ENCODE results near the gene PRDM16.

The PRDM16 gene

DNA sequence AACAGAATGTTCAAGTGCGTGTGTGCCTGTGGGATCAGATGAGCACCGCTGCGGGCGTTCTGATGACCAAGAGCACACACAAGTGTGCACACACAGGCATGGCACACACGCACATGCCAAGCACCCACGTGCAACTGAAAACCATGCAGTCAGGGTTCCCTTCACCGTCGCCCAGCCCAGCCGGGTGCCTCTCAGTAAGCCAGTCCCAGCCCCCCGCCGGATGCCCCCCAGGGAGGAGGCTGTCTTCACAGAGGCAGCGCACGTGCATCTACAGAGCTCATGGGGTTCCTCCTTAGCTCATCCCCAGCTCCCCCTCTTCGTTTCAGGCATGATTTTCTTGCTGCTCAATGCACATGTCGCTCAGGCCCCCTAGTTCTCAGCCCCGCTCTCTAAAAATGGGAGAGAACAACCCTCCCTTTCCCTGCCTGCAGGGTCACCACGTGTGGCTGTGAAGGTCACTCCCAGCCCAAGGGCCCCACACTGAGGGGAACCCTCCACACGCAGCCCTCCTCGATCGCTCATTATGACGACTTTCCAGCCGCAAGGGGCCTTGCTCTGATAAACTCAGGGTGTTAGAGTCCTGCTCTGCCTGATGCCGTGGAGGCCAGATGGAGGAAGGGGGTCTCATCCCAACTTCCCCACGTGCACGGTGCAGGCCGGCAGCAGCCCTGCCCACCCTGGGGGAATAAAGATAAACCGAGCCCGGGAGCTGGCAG, 355.1 kb downstream of the PRDM16 start (continued):
- TF ChIP-seq ZFP3 (CRISPR knock-in tag; IDR thresholded peaks at IDR 0.05) (no peak), TCF4 (CRISPR knock-in tag; IDR thresholded peaks at IDR 0.05; ENCODE audit: borderline replicate concordance) (no peak)
- TF ChIP-seq, protein P1, sequence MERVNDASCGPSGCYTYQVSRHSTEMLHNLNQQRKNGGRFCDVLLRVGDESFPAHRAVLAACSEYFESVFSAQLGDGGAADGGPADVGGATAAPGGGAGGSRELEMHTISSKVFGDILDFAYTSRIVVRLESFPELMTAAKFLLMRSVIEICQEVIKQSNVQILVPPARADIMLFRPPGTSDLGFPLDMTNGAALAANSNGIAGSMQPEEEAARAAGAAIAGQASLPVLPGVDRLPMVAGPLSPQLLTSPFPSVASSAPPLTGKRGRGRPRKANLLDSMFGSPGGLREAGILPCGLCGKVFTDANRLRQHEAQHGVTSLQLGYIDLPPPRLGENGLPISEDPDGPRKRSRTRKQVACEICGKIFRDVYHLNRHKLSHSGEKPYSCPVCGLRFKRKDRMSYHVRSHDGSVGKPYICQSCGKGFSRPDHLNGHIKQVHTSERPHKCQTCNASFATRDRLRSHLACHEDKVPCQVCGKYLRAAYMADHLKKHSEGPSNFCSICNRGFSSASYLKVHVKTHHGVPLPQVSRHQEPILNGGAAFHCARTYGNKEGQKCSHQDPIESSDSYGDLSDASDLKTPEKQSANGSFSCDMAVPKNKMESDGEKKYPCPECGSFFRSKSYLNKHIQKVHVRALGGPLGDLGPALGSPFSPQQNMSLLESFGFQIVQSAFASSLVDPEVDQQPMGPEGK (CRISPR knock-in tag; IDR thresholded peaks at IDR 0.05; ENCODE audit: borderline replicate concordance), result no peak
- TF ChIP-seq, protein P2, sequence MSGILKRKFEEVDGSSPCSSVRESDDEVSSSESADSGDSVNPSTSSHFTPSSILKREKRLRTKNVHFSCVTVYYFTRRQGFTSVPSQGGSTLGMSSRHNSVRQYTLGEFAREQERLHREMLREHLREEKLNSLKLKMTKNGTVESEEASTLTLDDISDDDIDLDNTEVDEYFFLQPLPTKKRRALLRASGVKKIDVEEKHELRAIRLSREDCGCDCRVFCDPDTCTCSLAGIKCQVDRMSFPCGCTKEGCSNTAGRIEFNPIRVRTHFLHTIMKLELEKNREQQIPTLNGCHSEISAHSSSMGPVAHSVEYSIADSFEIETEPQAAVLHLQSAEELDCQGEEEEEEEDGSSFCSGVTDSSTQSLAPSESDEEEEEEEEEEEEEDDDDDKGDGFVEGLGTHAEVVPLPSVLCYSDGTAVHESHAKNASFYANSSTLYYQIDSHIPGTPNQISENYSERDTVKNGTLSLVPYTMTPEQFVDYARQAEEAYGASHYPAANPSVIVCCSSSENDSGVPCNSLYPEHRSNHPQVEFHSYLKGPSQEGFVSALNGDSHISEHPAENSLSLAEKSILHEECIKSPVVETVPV (CRISPR knock-in tag; IDR thresholded peaks at IDR 0.05), result no peak

DNA sequence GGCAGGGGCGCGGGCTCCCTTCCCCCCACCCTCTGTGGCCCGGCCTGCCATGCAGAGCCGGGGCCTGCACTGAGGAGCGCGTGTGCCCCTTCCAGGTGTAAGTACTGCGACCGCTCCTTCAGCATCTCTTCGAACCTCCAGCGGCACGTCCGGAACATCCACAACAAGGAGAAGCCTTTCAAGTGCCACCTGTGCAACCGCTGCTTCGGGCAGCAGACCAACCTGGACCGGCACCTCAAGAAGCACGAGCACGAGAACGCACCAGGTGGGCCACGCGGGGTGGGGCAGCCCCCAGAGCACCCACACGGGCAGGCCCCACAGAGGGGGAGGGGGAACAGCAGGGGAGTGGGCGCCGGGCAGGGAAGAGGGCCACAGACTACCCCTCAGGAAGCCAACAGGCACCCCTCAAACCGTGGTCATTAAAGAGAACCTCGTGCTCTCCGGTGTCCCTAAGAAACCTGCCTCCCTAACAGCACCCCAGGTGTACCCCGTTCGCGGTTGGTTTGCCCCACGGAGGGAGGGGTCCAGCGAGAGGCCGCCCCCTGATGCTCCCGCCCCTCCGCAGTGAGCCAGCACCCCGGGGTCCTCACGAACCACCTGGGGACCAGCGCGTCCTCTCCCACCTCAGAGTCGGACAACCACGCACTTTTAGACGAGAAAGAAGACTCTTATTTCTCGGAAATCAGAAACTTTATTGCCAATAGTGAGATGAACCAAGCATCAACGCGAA, 356.6 kb downstream of the PRDM16 start:
- no peak for ATAC-seq

DNA sequence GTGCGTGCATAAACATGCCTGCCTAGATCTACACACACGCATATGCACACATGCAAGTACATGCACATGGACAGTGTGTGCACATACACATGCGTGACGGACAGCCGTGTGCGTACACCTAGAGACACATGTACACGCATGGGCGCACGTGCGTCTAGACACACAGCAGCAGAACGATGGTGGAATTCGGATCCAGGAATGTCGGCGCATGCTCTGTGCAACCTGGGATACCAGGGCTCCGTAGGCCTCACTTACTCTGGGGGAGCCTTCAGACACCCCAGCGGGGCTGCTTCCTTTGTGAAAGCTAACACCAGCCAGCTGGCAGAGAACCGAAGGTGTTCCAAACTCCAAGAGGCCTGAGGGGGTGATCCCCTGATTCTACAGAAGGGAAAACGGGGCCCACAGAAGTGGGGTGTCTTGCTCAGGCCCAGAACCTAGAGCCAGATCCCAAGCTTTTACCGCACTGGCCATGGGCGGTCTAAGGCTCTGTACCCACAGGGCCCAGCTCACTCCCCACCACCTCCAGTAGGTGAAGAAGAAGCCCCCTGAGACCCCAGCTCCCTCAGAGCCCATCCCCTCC, 358.0 kb downstream of the PRDM16 start:
- no peak for ATAC-seq
- TF ChIP-seq CSDC2 (CRISPR knock-in tag; IDR thresholded peaks at IDR 0.05), result no peak
- TF ChIP-seq, protein P1 (CRISPR knock-in tag; IDR thresholded peaks at IDR 0.05; ENCODE audit: borderline replicate concordance), result no peak
- TF ChIP-seq ARNTL (CRISPR knock-in tag; IDR thresholded peaks at IDR 0.05; ENCODE audit: borderline replicate concordance, low read depth), result no peak
- TF ChIP-seq, protein P3, sequence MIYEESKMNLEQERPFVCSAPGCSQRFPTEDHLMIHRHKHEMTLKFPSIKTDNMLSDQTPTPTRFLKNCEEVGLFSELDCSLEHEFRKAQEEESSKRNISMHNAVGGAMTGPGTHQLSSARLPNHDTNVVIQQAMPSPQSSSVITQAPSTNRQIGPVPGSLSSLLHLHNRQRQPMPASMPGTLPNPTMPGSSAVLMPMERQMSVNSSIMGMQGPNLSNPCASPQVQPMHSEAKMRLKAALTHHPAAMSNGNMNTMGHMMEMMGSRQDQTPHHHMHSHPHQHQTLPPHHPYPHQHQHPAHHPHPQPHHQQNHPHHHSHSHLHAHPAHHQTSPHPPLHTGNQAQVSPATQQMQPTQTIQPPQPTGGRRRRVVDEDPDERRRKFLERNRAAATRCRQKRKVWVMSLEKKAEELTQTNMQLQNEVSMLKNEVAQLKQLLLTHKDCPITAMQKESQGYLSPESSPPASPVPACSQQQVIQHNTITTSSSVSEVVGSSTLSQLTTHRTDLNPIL (CRISPR knock-in tag; IDR thresholded peaks at IDR 0.05; ENCODE audit: low read depth), result no peak
- no peak for TF ChIP-seq PPARA (CRISPR knock-in tag; IDR thresholded peaks at IDR 0.05; ENCODE audit: borderline replicate concordance)
- TF ChIP-seq BACH2 (CRISPR knock-in tag; IDR thresholded peaks at IDR 0.05; ENCODE audit: borderline replicate concordance), result no peak
- TF ChIP-seq, protein P2 (CRISPR knock-in tag; IDR thresholded peaks at IDR 0.05), result no peak
- no peak for TF ChIP-seq TCF4 (CRISPR knock-in tag; IDR thresholded peaks at IDR 0.05; ENCODE audit: borderline replicate concordance)
- no peak for TF ChIP-seq TOX (CRISPR knock-in tag; IDR thresholded peaks at IDR 0.05; ENCODE audit: borderline replicate concordance)
- no peak for TF ChIP-seq ZFP3 (CRISPR knock-in tag; IDR thresholded peaks at IDR 0.05)

More for the DNA sequence above, 356.6 kb downstream of the PRDM16 start:
- no peak for TF ChIP-seq ZNF8 (CRISPR knock-in tag; IDR thresholded peaks at IDR 0.05)
- no peak for TF ChIP-seq ZFP3 (CRISPR knock-in tag; IDR thresholded peaks at IDR 0.05)
- TF ChIP-seq GLIS3 (CRISPR knock-in tag; IDR thresholded peaks at IDR 0.05), result no peak
- TF ChIP-seq, protein P4, sequence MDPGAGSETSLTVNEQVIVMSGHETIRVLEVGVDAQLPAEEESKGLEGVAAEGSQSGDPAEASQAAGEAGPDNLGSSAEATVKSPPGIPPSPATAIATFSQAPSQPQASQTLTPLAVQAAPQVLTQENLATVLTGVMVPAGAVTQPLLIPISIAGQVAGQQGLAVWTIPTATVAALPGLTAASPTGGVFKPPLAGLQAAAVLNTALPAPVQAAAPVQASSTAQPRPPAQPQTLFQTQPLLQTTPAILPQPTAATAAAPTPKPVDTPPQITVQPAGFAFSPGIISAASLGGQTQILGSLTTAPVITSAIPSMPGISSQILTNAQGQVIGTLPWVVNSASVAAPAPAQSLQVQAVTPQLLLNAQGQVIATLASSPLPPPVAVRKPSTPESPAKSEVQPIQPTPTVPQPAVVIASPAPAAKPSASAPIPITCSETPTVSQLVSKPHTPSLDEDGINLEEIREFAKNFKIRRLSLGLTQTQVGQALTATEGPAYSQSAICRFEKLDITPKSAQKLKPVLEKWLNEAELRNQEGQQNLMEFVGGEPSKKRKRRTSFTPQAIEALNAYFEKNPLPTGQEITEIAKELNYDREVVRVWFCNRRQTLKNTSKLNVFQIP (CRISPR knock-in tag; IDR thresholded peaks at IDR 0.05; ENCODE audit: borderline replicate concordance, low read depth), result no peak
- no peak for TF ChIP-seq ZC3H10 (CRISPR knock-in tag; IDR thresholded peaks at IDR 0.05)
- TF ChIP-seq, protein P5, sequence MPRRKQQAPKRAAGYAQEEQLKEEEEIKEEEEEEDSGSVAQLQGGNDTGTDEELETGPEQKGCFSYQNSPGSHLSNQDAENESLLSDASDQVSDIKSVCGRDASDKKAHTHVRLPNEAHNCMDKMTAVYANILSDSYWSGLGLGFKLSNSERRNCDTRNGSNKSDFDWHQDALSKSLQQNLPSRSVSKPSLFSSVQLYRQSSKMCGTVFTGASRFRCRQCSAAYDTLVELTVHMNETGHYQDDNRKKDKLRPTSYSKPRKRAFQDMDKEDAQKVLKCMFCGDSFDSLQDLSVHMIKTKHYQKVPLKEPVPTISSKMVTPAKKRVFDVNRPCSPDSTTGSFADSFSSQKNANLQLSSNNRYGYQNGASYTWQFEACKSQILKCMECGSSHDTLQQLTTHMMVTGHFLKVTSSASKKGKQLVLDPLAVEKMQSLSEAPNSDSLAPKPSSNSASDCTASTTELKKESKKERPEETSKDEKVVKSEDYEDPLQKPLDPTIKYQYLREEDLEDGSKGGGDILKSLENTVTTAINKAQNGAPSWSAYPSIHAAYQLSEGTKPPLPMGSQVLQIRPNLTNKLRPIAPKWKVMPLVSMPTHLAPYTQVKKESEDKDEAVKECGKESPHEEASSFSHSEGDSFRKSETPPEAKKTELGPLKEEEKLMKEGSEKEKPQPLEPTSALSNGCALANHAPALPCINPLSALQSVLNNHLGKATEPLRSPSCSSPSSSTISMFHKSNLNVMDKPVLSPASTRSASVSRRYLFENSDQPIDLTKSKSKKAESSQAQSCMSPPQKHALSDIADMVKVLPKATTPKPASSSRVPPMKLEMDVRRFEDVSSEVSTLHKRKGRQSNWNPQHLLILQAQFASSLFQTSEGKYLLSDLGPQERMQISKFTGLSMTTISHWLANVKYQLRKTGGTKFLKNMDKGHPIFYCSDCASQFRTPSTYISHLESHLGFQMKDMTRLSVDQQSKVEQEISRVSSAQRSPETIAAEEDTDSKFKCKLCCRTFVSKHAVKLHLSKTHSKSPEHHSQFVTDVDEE (CRISPR knock-in tag; IDR thresholded peaks at IDR 0.05), result no peak
- TF ChIP-seq RARB (CRISPR knock-in tag; IDR thresholded peaks at IDR 0.05), result no peak
- TF ChIP-seq, protein P1 (CRISPR knock-in tag; IDR thresholded peaks at IDR 0.05; ENCODE audit: borderline replicate concordance), result no peak
- no peak for TF ChIP-seq TCF4 (CRISPR knock-in tag; IDR thresholded peaks at IDR 0.05; ENCODE audit: borderline replicate concordance)
- TF ChIP-seq ISL1 (CRISPR knock-in tag; IDR thresholded peaks at IDR 0.05), result no peak
